Loucy (cell line): ENCODE measurements around the gene PSAPL1.

Experiments
- H2AFZ ChIP-seq: fragments of 200-600 bp; sonication (generic); 2 replicates; pipeline ENCODE4 v1.6.0; 2016; ENCODE audit warnings: antibody characterized with exemption, mild to moderate bottlenecking, low read length, moderate library complexity
- H3F3A ChIP-seq: fragments of 200-600 bp; 2 replicates; pipeline ENCODE4 v1.6.0; 2016; ENCODE audit warnings: antibody characterized with exemption, low read depth, mild to moderate bottlenecking
- H3K27me3 ChIP-seq: fragments of 200-600 bp; sonication (generic); 2 replicates; pipeline ENCODE4 v1.6.1; 2014; ENCODE audit warnings: low read length, mild to moderate bottlenecking; ENCODE audit not compliant: insufficient read depth, poor library complexity, severe bottlenecking
- H3K36me3 ChIP-seq: fragments of 200-600 bp; sonication (generic); 2 replicates; pipeline ENCODE4 v1.6.1; 2016; ENCODE audit warnings: low read length; ENCODE audit not compliant: insufficient read depth
- H3K4me1 ChIP-seq: fragments of 200-600 bp; sonication (generic); 2 replicates; pipeline ENCODE4 v1.5.1; 2014; ENCODE audit warnings: low read length, mild to moderate bottlenecking; ENCODE audit not compliant: insufficient read depth, poor library complexity, severe bottlenecking
- H3K4me2 ChIP-seq: fragments of 200-600 bp; sonication (generic); 2 replicates; pipeline ENCODE4 v1.6.0; 2014; ENCODE audit warnings: antibody characterized with exemption, low read length, low read depth, mild to moderate bottlenecking; ENCODE audit not compliant: poor library complexity, severe bottlenecking
- H3K4me3 ChIP-seq: fragments of 200-600 bp; sonication (generic); 2 replicates; pipeline ENCODE4 v1.5.1; 2014; ENCODE audit warnings: low read length, mild to moderate bottlenecking, mixed read lengths; ENCODE audit not compliant: poor library complexity, severe bottlenecking
- H3K79me2 ChIP-seq: fragments of 200-600 bp; sonication (generic); 2 replicates; pipeline ENCODE4 v1.6.1; 2014; ENCODE audit warnings: low read length; ENCODE audit not compliant: insufficient read depth
- H3K9ac ChIP-seq: fragments of 200-600 bp; sonication (generic); 2 replicates; pipeline ENCODE4 v1.6.0; 2014; ENCODE audit warnings: mild to moderate bottlenecking, low read depth, low read length, moderate library complexity; ENCODE audit not compliant: poor library complexity, severe bottlenecking
- H3K9me2 ChIP-seq: fragments of 200-600 bp; sonication (generic); replicated peaks from 2 replicates; pipeline ENCODE4 v1.6.1; 2016; ENCODE audit warnings: low read depth, low read length, mixed read lengths
- H3K9me3 ChIP-seq: fragments of 200-600 bp; sonication (generic); 2 replicates; pipeline ENCODE4 v1.6.1; 2014; ENCODE audit warnings: mild to moderate bottlenecking, antibody characterized with exemption, low read length, low read depth; ENCODE audit not compliant: insufficient read depth
- H4K20me1 ChIP-seq: fragments of 200-600 bp; sonication (generic); 2 replicates; pipeline ENCODE4 v1.6.0; 2014; ENCODE audit warnings: antibody characterized with exemption, low read length, mild to moderate bottlenecking; ENCODE audit not compliant: insufficient read depth, poor library complexity, severe bottlenecking
- EZH2phosphoT487 ChIP-seq: fragments of 200-600 bp; IDR thresholded peaks from 2 replicates; pipeline ENCODE4 v1.6.1; 2018; ENCODE audit warnings: antibody characterized with exemption, mild to moderate bottlenecking, moderate library complexity, borderline replicate concordance
- TF ChIP-seq, protein P1 (sequence below): fragments of 200-600 bp; sonication (generic); conservative IDR thresholded peaks from 2 replicates; pipeline ENCODE4 v1.5.1; 2014; ENCODE audit warnings: mild to moderate bottlenecking, antibody characterized with exemption, low read length

Gene PSAPL1

GRCh38 chr4:7427361-7427760 lies 7.4 kb downstream of the PSAPL1 start:
- Histone ChIP-seq H3K9ac (no peak overlapping the region), H3F3A (no peaks in the 10 kb centered on the region), H4K20me1 (no peaks in the 10 kb centered on the region), H3K4me3 (no peak overlapping the region), H3K9me2 (no peaks in the 10 kb centered on the region), H2AFZ (no peak overlapping the region), H3K9me3 (peaks cover 6% of the 10 kb centered on the region; the same call in 1 of the 2 replicates), H3K4me1 (no peaks in the 10 kb centered on the region), H3K79me2 (no peaks in the 10 kb centered on the region), H3K27me3 (no peaks in the 10 kb centered on the region), H3K36me3 (no peaks in the 10 kb centered on the region), H3K4me2 (no peak overlapping the region)
- TF ChIP-seq EZH2phosphoT487: no peak
- TF ChIP-seq, protein P1, sequence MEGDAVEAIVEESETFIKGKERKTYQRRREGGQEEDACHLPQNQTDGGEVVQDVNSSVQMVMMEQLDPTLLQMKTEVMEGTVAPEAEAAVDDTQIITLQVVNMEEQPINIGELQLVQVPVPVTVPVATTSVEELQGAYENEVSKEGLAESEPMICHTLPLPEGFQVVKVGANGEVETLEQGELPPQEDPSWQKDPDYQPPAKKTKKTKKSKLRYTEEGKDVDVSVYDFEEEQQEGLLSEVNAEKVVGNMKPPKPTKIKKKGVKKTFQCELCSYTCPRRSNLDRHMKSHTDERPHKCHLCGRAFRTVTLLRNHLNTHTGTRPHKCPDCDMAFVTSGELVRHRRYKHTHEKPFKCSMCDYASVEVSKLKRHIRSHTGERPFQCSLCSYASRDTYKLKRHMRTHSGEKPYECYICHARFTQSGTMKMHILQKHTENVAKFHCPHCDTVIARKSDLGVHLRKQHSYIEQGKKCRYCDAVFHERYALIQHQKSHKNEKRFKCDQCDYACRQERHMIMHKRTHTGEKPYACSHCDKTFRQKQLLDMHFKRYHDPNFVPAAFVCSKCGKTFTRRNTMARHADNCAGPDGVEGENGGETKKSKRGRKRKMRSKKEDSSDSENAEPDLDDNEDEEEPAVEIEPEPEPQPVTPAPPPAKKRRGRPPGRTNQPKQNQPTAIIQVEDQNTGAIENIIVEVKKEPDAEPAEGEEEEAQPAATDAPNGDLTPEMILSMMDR: no peak

DNA sequence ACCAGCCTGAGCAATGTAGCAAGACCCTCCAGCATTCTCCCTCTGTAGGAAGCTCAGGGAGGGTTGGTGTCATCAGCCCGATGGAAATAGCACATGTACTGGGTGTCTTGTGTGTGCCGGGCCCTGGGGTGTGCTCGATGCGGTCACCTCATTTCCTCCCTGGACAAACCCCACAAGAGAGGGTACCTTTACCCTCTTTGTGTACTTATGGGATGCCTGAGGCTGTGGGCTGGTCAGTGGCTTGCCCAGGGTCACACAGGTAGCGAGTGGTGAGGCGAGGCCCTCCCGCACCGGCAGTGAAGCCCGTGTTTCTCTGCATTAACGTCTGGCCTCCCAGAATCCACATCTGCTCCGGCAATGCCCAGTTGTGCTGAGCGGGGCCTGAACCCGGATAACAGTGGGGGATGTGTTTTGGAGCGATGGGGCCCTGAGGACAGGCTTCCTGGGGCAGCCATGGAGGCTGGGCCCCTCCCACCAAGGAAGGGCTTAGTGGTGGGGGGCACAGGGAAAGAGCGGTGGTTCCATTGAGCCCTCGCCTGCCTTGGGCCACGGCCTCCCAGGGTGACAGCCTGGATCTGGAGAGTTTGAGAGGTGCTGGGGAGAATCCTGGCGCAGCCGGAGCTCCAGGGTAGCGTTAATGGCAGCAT lies 8.1 kb downstream of the PSAPL1 start:
- H3K4me2 ChIP-seq: no peak overlapping the region
- no peaks in the 10 kb centered on the region for H3K27me3 ChIP-seq

GRCh38 chr4:7425591-7426468 lies 8.9 kb downstream of the PSAPL1 start:
- no peak overlapping the region for H3K4me3 ChIP-seq
- no peaks in the 10 kb centered on the region for H3F3A ChIP-seq
- no peak overlapping the region for H2AFZ ChIP-seq
- H3K4me2 ChIP-seq: no peak overlapping the region
- TF ChIP-seq, protein P1: no peak
- no peak for TF ChIP-seq EZH2phosphoT487
- no peaks in the 10 kb centered on the region for H3K4me1 ChIP-seq
- H3K27me3 ChIP-seq: no peaks in the 10 kb centered on the region
- no peaks in the 10 kb centered on the region for H3K79me2 ChIP-seq
- no peak overlapping the region for H3K9ac ChIP-seq
- no peaks in the 10 kb centered on the region for H4K20me1 ChIP-seq
- H3K36me3 ChIP-seq: no peaks in the 10 kb centered on the region
- no peaks in the 10 kb centered on the region for H3K9me2 ChIP-seq
- peaks cover 6% of the 10 kb centered on the region; the same call in 1 of the 2 replicates for H3K9me3 ChIP-seq

More for the DNA sequence above, 8.1 kb downstream of the PSAPL1 start:
- H3K4me3 ChIP-seq: no peak overlapping the region
- TF ChIP-seq, protein P1: no peak
- no peak for TF ChIP-seq EZH2phosphoT487
- H4K20me1 ChIP-seq: no peaks in the 10 kb centered on the region
- H3K36me3 ChIP-seq: no peaks in the 10 kb centered on the region
- no peak overlapping the region for H2AFZ ChIP-seq
- H3K9ac ChIP-seq: no peak overlapping the region
- no peaks in the 10 kb centered on the region for H3K9me2 ChIP-seq
- no peaks in the 10 kb centered on the region for H3F3A ChIP-seq
- peaks cover 6% of the 10 kb centered on the region; the same call in 1 of the 2 replicates for H3K9me3 ChIP-seq
- H3K79me2 ChIP-seq: no peaks in the 10 kb centered on the region
- no peaks in the 10 kb centered on the region for H3K4me1 ChIP-seq
